Head of caudate nucleus (tissue), 42 donors: ENCODE measurements around the gene PMFBP1.

Experiments used
- DNase-seq, 42 donors: peaks; one replicate each; pipeline versions ENCODE4 v3.0.0 to v3.0.0-alpha.2; 2020 to 2021; ENCODE audit warnings: mixed read lengths in 7 of 42
- intact Hi-C: fragments of 100-400 bp; cut with DNase I; formaldehyde crosslinking; loops from one replicate; pipeline ENCODE4 v1.15.0; 2022

The PMFBP1 gene

DNA sequence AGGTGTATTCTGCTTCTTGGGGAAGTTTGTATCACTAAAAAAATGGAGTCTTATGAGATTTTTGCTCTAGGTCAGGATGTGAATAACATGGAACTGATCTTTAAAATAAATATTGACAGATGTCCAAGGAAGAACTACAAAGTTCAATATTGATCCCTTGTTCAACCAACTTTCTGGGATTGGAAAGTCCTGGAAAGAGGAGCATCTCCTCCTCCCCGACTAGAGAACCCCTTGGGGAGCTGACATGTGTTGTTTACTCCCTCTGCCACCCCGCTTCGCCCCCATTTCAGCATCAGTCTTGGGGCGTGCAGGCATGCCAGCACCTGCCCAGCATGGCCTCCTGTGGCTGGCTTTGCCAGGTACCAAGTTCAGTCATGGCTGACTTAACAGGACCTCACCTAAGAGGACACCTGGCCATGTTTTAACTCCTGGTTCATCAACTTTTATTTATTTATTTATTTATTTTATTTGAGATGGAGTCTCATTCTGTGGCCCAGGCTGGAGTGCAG lies 33.8 kb downstream of the PMFBP1 start:
- intact Hi-C loops: no loop called here
- DNase-seq: no peak

DNA sequence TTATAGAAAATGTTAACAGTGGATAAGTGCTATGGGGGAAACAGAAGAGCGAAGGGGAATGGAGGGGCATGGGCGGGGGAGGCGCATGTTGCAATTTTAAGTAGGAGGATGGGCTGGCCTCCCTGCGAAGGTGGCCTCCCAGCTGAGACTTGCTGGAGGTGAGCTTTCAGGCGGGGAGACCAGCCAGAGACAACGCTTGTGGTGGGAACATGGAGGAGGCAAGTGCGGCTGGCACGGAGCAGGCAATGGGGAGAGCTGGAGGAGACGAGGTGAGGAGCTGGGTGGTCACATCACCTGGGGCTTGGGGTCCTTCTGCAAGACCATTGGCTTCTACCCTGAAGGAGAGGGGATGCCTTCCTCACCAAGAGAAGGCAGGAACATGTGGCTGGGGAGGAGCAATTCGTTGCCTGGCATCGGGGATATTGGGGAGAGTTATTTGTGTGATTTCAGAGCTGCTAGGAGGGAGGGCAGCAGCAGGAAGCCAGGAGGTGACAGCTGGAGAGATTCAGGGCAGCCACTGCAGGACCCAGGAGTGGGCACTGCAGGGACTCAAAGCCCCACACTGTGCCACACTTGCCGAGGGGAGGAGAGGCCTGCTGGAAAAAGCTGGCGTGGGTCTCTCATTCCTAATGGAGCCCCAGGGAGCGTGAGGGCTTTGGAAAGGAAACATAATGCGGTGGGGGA lies 34.4 kb downstream of the PMFBP1 start:
- DNase-seq: no peak
- intact Hi-C loops: no loop called here

DNA sequence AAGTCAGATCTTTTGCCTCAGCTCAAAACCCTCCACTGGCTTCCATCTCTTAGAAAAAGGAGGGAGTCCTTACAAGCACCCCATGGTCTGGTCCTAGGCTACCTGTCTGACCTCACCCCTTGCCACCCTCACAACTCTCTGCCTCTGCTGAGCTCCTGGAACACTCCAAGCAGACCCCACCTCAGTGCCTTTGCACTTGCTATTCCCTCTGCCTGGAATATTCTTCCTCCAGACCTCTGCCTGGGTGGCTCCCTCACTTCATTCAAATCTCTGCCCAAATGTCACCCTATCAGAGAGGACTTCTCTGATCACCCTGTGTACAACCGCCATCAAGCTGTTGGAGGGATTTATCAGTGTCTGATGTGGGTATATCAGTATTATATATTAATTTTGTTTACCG lies 37.4 kb downstream of the PMFBP1 start:
- intact Hi-C loops: no loop called here

DNA sequence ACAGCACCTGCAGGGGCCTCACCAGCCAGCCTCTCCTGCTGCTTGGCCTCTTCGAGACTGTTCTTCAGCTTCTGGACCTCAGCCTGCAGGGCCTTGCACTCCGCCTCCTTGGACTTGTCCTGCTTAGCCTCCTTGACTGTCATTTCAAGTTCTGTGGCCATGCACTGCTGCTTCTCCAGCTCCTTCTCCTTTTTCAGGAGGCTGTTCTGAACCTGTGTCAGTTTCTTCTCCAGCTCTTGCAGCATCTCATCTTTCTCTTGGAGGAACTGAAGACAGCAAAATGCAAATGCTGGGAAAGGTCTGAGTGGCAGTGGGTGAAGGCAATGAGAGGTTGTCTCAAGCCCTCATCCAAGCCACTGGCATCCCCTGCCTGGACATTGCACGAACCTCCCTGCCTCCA lies 39.2 kb downstream of the PMFBP1 start:
- DNase-seq: no peak
- intact Hi-C loops: no loop called here

More for the DNA sequence above, 37.4 kb downstream of the PMFBP1 start:
- no peak for DNase-seq

DNA sequence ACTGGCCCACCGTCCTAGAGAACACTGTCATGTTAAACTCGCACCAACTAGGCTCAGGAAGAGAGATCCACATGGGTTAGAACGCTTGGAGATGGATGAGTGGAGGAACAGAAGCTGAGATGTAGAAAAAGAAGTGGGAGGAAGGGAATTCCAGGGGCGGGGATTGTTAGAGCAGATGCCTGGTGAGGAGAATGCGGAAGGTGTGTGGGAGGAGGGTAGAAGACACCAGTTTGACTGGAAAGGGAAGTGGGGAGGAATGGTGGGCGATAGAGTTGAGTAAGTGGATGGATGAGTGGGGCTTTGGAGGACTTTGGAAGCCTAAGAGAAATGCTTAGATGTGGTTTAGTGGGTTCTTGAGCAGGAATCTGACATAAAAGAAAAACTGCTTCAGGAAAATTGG lies 40.9 kb downstream of the PMFBP1 start:
- intact Hi-C loops: no loop called here
- DNase-seq: peak in 11 of 42 donors; percentile 20 to 64 (median 36)

DNA sequence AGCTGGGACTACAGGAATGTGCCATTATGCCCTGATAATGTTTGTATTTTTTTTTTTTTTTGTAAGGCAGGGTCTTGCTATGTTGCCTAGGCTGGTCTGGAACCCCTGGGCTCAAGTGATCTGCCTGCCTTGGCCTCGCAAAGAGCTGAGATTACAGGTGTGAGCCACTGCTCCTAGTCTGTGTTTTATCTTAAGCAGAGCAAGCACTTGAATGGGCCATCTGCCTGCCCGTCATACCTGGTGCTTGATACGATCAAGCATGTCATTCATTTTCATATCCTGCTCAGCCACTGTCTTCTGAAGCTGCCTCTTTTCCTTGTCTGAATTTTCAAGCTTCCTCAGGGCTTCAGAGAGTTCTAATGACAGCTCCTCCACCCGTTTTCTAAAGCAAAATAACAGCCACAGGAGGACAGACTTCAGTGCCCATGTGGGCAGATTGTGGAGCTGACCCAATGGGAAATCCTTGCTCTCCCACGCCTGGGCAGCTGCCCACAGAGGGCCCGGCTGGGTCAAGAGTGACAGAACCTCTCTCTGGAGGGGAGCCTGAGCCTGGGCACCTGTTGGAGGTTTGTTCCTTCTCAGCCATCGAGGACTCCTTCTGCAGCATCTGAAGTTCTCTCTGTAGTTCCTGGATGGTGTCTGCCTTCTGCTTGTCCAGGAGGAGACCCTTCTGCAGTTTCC lies 41.8 kb downstream of the PMFBP1 start:
- intact Hi-C loops: no loop called here
- DNase-seq: no peak

DNA sequence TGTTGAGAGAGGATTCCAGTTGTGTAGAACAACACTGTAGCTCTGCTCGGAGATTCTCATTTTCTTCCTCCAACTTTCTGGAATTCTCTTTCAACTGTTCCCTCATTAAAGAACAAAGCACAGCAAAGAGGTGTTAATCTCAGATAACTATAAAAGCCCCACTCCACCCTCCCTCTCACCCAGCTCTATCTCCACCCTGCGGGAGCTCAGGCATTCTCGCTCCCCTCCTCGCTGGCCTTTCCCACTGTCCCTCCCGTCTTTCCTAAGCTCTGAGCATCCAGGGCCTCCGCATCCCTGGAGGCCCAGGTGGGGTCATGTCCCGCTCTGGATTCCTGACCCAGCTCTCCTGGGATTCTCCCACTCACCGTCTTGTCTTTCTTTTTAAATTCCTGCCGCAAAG lies 43.3 kb downstream of the PMFBP1 start:
- intact Hi-C loops: no loop called here
- no peak for DNase-seq

DNA sequence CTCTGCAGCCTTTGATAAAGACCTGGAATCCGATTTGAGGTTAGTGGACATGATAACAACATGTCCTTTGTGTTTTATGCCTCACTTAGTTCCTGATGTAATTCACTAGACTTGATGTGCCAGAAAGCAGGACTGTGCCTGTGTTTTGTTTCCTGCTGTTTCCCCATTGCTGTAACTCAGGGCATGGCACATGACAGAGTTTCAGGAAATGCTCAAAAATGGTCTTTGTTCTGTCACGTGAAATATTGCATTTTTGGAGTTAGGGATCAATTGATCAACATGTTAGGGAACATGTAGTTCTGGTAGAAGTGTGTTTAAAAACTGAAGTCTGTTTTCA lies 45.6 kb downstream of the PMFBP1 start:
- peak in 1 of 42 donors; percentile 47 for DNase-seq
- intact Hi-C loops: no loop called here

DNA sequence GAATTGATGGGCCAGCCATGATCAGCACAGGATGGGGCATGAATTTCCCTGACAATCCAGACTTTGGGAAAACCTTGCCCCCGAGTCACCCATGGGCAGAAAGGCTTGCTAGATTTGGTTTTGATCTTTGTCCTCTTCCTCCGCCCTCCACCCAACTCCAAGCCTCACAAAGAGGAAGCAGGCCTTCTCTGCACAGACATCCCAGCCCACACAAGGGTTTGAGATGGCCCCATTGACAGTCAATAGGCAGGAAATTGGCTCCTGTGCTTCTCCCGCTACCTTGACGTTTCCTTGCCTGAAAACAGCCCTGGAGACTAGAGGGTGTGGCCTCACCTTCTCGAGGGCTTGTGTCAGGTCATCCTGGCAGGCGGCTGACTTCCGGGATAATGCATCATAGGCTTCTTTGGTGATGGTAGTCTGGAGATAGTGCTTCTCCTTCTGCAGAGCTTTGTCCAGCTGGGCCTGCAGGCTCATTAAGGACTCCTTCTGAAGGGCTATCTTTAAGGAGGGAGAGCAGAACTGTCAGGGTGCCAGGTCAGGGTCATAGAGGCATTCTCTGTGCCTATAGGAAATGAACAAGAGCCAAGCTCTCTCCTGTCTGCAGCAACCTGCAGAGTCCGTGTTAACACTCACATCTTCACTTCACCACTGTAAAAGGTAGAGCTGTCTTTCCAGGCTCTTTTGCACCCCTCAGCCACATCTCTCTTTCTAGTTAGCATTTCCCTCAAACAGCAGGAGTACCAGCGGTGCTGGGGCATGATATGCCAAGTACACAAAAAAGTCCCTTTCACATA lies 46.1 kb downstream of the PMFBP1 start:
- intact Hi-C loops: no loop called here
- DNase-seq: peak in 3 of 42 donors; percentile 7 to 42 (median 26)

DNA sequence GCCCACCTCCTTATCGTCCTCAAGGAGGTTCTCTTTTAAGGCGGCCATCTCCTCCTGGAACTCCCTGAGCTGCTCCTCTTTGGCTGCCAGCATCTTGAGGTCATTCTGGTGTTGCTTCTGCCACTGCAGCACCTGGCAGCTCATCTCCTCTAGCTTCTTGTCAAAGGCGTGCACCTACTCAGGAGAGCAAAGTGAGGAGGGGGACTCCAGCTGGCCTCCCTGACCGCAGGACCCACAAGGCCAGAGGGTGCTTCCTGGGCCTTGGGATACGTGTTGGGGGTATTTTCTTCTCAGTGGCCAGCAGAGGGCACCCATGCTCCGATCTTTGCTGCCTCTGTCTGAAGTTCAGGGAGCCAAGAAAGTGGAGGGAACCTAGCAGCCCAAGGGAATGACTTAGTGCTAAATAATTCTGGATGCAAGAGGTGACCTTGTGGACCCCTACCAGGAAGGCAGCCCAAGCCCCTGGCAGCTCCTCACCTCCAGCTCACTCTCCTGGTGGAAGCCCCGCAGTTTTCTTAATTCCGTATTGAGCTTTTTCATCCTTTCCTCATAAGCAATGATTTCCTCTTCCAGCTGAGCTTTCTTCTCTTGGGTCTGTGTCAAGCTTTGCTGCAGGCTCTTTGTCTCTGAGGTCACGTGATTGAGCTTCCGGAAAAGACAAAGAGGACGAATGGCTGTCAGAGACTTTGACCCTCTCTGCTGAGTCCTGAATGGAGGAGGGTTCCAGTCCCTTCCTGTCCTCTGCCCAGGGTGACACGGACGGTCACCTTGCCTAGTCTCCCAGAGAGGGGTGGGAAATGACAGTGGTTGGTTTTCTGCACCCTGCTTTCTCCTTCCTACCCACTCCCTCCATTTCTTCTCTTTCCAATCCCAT lies 47.0 kb downstream of the PMFBP1 start:
- intact Hi-C loops: no loop called here
- peak; percentile 59 to 93 (median 83) for DNase-seq

DNA sequence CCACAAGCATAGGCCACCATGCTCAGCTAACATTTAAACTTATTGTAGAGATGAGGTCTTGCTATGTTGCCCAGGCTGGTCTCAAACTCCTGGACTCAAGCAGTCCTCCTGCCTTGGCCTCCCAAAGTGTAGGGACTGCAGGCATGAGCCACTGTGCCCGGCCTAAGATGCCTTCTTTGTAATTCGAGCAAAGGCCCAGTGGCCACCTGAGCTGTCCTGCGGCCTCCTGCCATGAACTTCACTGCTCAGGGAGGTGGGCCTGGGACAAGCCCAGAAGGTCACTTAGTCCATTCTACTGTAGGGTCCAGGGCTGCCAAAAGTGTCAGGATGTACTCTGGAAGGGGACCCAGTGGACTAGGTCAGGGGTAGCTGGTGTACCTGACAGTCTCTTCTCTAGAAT lies 47.8 kb downstream of the PMFBP1 start:
- DNase-seq: peak in 2 of 42 donors; percentile 3 to 22
- intact Hi-C loops: no loop called here

DNA sequence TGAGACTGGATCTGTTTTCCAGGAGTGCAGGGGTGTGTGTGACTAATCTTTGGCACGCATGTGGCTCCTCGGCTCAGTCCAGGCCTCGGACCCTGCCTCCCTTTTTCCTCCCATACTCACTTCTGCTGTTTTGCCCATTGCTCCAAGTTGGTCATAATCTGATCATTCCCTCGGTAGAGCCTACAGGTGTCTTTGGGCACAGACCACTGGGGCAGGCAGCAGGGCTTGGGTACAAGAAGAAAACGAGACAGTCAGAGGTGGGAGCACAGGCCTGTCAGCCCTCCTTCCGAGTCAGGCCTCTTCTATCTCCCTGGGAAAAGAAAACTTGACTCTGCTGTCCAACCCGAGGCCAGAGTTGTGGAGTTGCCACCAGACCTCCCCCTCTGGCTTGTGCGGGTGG lies 48.5 kb downstream of the PMFBP1 start:
- intact Hi-C loops: no loop called here
- DNase-seq: peak in 1 of 42 donors; percentile 34

DNA sequence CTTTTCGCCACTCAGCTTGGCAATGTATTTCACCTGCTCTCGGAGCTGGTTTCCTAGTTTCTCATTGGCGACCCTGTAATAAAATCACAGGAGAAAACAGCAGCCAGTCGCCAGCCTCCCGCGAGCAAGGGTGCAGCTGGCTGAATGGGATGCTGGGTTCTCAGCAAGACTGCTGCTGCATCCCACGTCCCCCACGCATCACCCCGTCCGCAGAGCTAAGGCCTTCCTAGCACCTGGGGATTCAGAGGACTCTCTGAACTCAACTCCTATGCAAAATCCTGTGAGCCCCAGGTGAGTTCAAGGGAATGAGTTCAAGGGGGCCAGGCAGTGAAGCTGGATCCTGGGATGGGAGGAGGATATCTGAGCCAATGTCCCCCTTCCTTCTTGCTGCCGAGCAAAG lies 49.0 kb downstream of the PMFBP1 start:
- peak in 1 of 42 donors; percentile 18 for DNase-seq
- intact Hi-C loops: no loop called here

DNA sequence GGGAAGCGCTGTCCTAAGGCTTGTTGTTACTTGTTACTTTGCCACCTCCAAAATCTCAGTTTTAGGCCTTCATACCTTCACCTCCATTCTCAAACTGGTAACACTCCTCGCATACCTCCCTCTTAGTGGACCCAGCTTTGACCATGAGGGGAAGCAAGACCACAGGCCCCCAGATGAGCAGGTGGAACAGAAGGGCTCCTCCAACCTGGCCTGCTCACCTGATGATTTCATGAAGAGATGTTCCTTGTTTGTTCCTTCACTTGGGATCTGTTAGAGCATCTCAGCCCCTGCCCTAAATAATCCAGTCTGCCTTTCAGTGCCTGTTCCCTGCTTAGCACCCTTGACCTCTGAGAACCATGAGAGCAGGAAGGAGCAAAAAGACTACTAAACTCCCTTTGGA lies 49.6 kb downstream of the PMFBP1 start:
- intact Hi-C loops: no loop called here
- no peak for DNase-seq

DNA sequence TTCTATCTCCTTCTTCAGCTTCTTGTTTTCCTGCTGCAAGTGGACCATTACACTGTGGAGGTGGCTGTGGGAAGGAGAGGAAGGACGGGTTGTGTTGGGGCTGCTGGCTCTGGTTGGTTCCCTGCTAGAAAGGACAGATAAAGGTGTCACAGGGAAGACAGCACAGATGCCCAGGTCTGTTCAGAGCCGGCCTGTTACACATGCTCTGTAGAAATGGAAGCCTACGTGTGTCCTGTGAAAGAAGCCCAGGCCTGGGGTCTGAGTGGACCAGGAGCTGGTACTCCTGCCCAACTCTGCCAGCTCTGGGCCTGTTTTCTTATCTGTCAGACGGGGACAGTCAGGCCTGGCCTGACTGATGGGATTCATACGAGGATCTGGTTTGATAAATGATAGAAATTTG lies 51.9 kb downstream of the PMFBP1 start:
- DNase-seq: peak in 2 of 42 donors; percentile 18 to 21
- intact Hi-C loops: no loop called here

DNA sequence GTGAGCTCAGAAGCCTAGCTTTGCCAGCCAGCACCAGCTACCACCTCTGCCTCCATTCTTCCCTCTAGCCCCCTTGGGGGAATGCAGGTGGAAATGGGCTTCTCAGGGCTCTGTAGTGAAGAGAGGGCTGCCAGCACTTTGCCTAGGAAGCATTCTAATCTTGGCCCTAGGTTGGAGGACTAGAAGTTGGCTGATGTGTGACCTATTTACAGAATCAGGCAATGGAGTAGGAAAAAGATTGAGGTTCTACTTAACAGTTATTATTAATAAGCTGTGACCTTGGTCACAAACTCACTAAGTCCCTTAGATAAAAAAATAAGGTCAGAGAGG lies 58.4 kb downstream of the PMFBP1 start:
- intact Hi-C loops: no loop called here
- DNase-seq: no peak

DNA sequence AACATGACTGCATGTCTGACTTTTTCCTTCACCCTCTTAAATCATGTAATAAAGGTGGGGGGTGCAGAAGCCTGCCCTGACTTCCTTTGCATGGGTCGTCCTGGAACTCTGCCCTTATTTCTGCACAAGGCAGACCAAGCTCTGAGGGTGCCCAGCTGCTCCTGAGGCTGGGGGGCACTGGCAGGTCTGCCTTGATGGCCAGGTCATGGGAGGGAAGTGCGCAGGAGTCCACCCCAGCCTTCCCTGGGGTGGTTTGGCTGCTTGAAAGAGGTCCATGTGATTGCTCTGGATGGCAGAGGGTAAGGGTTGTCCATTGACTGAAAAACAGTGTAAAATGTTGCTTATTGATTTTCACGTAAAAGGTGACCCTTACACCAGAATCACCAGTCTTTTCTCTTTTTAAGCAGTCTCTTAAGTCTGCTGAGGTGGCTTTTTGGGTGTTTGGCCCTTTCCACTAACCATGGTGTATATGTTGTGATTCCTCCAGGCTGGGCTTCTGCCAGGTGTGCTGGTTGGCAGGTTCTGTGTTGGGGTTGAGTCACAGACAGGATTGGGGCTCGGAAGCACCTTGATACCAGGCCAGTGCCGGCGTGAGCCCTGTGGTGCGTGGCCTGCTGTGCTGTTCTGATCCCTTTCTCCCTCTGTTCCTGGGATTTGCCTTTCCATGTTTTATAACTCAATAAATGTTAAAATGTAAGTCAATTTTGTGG lies 58.9 kb downstream of the PMFBP1 start:
- DNase-seq: peak in 1 of 42 donors; percentile 19
- intact Hi-C loops: no loop called here

DNA sequence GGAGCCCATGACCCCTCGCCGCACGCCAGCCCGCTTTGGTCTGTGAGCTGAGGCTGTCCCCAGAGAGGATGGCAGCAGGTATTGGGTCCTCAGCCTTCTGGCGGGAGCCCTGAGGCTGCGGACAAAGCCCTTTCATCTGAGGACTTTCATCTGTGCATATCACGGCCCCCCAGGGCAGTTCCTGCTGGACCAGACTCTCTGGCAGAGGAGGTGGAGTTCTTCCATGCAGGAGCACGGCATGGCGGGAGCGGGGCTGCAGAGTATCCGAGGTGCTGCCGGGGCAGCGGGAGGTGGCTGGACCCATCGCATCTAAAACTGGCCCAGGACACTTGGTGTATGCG lies 59.5 kb downstream of the PMFBP1 start:
- intact Hi-C loops: no loop called here
- DNase-seq: peak in 1 of 42 donors; percentile 24
